Activated CD4-positive, alpha-beta T cell treated with anti-CD3 and anti-CD28 coated beads, Interleukin-2, amount 50 U/mL, for 24 hours (primary cell): ENCODE results near the gene ADAM8.
"Not testable (repeated sequence)": the region's sequence is repeated elsewhere in the genome, so short reads cannot be mapped to it uniquely, and the experiment has no call there.

ENCODE experiments used
- DNase-seq, 2 donors: peaks; one replicate each; pipeline ENCODE4 v3.0.0-alpha.2; 2020; ENCODE audit warnings: low read depth in 1 of 2, low spot score in 1 of 2

ADAM8 gene

DNA sequence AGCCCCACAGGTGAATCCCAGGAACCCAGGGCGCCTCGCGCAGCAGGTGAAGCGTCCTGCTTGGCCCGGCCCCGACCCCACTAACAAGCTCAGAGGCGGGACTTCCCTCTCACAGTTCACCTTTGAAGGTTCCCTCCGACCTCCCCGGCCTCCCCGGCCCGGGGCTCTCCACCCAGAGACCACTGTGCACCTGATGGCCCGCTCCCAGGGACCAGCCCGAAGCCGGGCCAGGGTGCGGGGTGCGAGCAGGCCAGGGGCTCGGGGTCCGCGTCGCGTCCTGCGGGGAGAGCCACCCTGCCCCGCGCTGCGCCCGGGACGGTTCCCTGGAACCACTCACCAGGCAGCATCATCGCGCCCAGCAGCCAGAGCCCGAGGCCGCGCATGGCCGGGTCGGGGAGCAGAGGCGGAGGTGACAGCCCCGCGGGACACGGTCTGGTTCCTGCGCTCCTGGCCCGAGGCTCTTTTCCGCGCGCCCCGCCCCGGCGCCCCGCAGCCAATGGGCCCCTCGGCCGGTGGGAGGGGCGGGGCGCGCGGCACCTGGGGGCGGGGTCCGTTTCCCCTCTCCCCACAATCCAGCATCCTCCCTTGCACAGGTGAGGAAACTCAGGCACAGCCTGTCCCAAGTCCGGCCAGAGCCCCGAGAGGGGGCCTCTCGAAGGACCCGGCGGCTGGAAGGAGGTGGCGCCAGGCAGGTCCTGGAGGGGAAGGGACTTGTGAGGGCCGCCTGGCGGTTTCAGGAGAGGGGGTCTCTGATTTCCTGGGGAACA is at the start of gene ADAM8:
ADAM8 (minus strand) TSS at position 434 of the 767 bp plus-strand sequence; CDS start at position 383, 51 bp downstream.
- peak in 1 of 2 donors; percentile 31 for DNase-seq

DNA sequence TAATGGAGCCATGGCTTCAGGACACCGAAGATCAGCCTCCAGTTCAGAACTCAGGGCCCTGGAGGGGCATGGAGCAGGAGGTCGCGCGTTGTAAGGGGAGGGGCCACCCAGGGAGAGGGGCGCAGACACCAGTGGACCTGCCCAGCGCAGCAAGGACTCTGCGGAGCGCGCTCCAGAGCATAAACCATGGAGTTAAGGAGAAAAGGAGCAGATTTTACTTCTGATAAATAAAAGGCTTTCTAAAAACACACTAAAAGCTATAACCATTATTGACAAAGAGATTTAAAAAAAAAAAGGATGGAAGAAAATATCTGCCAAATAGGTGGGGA is 49.5 kb upstream of the ADAM8 start:
- no peak for DNase-seq

DNA sequence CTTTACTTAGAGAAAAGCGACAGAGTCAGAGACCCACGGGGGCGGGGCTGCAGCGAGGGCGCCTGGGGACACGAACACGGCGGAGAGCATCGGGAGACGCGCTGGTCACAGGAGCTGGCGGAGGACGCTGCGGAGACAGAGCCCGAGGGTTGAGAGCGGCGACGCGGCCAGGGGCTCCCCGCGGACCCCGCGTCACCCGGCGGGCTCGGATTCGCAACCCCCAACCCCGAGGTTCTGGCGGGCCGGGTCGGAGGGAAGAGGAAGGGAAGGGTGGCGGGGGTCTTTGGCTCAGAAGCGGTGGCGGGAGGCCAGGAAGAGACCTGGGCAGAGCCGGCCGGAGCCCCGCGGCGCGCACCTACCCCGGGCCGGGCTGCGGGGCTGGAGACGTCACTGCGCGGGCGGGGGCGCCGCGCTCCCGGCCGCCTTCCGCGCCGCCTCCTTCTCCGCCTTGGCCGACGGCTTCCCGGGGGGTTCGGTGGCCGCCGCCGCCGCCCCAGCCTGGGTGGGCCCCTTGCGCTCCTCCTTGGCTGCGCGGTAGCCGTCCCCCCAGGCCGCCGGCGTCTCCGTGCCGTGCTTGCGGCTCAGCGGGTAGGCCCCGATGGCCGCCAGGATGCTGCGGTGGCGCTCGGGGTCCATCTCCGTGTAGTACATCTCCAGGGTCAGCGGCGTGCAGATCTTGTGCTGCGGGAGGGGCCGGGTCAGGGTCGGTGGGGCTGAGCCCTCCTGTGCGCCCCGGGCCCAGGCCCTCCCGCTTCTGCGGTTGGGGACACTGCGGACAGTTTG is 49.0 kb upstream of the ADAM8 start:
- DNase-seq, result no peak

DNA sequence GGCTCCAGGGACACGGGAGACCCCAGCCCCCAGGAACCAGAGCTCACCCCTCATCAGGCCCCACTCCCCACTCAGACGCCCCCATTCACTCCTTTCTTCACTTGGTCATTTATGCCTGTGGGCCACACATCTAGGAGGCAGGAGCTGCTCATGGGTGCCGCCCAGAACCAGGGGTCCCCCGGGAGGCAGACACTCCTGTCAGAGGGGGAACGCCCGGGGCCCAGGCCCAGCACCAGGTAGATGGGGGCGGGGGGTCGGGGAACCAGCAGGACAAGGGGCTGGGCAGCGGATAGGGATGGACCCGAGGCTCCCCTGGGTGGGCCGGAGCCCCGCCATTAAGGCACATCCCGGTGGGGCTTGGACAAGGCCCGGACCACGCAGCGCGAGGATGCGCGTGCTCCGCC is 48.2 kb upstream of the ADAM8 start:
- no peak for DNase-seq

DNA sequence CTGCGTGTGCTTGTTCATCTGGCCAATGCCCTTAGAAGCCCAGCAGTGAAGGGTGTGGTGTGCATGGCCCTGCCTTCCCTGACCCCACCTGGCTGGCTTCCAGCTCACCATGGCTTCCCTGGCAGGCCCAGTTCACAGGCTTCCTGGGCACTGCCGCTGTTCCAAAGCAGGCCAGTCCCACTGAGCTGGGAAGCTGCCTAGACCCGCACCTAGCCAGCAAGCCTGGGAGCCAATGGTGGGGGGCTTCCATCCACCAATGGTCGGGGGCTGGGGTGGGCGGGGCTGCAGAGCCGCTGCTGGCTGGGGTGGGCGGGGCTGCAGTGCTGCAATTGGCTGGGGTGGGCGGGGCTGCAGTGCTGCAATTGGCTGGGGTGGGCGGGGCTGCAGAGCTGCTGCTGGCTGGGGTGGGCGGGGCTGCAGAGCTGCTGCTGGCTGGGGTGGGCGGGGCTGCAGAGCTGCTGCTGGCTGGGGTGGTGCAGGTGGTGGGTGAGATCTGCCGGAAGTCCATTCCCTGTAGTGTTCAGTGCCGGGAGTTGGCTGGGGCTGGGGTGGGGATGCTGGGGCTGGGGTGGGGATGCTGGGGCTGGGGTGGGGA is 47.6 kb upstream of the ADAM8 start:
- peak in 1 of 2 donors; percentile 40 for DNase-seq

DNA sequence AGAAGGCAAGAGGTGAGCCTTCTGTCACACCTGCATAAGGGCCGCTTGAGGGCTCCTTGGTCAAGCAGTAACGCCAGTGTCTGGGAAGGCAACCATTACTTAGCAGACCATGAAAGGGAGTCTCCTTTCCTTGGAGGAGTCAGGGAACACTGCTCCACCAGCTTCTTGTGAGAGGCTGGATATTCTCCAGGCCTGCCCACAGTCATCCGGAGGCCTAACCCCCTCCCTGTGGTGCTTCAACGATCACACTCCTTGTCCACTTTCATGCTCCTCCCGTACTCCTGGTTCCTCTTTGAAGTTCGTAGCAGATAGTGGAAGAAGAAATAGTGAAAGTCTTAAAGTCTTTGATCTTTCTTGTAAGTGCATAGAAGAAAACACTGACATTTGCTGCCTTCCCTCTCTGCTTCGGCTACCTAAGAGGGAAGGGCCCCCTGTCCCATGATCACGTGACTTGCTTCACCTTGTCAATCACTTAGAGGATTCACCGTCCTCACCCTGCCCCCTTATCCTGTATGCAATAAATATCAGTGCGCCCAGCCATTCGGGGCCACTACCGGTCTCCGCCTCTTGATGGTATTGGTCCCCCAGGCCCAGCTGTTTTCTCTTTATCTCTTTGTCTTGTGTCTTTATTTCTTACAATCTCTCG is 45.5 kb upstream of the ADAM8 start:
- not testable (repeated sequence) for DNase-seq

DNA sequence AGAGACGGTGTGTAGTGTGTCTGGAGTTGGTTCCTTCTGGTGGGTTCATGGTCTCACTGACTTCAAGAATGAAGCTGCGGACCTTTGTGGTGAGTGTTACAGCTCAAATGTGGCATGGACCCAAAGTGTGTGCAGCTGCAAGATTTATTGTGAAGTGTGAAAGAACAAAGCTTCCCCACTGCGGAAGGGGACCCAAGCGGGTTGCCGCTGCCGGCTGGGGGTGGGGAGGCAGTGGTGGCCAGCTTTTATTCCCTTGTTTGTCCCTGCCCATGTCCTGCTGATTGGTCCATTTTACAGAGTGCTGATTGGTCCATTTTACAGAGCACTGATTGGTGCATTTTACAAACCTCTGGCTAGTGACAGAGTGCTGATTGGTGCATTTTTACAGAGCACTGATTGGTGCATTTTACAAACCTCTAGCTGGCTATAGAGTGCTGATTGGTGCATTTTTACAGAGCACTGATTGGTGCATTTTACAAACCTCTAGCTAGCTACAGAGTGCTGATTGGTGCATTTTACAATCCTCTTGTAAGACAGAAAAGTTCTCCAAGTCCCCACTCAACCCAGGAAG is 44.3 kb upstream of the ADAM8 start:
- DNase-seq, result not testable (repeated sequence)

DNA sequence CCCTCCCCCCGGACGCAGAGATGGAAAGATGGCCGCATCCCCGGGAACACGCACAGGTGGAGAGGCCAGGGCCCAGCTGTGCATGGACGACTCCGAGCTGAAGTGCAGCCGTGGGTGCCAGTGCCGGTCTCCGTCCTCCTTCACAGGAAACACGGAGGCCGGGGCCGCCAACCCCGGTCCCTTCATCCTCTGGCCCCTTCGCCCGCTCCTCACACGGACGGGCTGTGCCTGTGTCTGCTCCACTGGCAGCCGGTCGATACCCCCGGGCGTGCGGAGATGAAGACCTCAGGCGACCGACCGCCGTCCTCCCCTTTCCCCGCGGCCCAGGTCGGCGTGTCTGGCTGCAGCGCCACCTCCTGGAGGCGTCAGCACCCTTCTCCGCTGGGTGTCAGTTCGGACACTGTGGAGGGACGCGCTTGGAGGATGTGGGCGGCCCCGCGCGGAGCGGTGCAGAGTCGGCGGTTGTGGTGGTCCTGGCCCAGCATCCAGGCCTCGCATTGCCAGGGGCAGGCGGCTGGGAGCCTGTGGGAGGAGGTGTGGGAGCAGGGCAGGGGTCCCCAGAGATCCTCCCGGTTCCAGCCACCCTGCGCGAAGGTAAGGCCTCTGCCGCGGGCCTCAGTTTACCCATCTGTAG is 41.9 kb upstream of the ADAM8 start:
- peak in 1 of 2 donors; percentile 47 for DNase-seq

DNA sequence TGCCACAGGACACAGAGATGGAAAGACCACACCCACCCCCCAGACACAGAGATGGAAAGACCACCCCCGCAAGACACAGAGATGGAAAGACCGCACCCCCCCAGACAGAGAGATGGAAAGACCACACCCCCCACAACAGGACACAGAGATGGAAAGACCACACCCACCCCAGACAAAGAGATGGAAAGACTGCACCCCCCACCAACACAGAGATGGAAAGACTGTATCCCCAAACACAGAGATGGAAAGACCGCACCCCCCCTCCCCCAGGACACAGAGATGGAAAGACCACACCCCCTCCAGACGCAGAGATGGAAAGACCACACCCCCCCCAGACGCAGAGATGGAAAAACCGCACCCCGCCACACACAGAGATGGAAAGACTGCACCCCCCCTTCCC is 40.1 kb upstream of the ADAM8 start:
- DNase-seq, result no peak

DNA sequence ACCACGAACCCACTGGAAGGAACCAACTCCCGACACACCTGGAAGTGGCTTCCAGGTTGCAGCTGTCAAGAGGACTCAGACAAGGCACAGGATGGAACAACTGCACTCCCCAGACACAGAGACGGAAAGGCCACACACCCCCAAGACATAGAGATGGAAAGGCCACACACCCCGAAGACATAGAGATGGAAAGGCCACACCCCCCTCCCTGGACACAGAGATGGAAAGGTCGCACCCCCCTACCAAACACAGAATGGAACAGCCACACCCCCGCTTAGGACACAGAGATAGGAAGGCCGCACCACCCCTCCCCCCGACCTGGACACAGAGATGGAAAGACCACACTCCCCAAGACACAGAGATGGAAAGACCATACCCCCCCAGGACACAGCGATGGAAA is 39.6 kb upstream of the ADAM8 start:
- no peak for DNase-seq

DNA sequence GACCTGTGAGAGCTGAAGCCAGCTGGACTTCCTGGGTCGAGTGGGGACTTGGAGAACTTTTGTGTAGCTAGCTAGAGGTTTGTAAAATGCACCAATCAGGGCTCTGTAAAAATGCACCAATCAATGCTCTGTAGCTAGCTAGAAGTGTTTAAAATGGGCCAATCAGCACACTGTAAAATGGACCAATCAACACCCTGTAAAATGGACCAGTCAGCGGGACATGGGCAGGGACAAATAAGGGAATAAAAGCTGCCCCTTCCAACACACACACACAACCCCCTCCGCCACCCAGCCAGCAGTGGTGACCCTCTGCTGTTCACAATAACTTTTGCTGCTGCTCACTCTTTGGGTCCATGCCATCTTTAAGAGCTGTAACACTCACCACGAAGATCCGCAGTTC is 39.2 kb upstream of the ADAM8 start:
- no peak for DNase-seq

DNA sequence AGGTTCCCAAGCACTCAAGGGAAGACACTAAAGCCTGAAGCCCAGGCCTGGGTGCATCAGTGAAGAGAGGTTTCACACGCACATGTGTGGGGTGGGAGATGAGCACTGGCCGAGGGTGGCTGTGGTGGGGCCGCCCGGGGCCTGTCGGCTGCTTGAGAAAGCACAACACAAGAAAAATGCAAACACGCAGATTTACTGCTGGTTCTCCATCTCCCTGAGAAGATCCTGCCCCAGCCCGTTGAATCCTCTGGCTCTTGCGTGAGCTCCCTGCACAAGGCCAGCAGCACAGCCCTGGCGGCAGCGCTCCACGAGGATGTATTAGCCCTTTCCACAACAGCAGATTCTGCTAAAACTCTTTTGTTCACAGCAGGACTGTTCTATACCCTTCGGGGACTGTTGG is 38.2 kb upstream of the ADAM8 start:
- DNase-seq, result no peak

DNA sequence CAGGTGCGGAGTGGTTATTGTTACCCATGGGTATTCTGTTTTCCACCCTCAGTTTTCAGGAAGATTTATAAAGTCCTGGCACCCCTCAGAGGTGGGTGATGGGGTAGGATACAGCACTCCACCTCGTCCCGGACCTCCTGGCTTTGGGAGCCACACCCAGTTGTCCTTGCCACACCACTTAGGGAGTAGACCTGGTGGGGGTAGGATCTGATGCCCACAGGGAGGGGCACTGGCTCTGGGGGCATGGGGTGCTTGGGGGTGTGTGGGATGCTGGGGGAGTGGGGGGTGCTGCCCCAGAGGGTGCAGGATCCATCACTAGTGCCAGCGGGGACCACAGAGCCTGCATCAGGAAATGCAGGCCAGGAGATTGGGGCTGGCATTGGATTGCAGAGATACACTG is 36.5 kb upstream of the ADAM8 start:
- no peak for DNase-seq

DNA sequence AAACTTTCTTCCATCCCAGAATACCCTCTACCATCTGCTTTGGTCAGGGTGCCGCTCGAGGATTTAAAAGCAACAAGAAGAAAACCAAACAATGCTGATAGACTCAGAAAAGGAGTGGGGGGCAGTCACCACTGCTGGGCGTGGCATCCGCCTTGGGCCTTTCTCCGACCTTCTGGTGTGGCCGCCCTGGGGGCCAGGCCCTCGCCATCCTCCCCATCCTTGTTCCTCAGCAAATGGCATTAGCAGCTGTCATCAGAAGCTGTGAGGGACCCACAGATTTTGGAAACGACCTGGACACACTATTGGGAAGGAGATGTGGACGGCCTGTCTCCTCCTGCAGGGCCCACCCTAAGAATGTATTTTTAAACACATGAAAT is 36.1 kb upstream of the ADAM8 start:
- no peak for DNase-seq

DNA sequence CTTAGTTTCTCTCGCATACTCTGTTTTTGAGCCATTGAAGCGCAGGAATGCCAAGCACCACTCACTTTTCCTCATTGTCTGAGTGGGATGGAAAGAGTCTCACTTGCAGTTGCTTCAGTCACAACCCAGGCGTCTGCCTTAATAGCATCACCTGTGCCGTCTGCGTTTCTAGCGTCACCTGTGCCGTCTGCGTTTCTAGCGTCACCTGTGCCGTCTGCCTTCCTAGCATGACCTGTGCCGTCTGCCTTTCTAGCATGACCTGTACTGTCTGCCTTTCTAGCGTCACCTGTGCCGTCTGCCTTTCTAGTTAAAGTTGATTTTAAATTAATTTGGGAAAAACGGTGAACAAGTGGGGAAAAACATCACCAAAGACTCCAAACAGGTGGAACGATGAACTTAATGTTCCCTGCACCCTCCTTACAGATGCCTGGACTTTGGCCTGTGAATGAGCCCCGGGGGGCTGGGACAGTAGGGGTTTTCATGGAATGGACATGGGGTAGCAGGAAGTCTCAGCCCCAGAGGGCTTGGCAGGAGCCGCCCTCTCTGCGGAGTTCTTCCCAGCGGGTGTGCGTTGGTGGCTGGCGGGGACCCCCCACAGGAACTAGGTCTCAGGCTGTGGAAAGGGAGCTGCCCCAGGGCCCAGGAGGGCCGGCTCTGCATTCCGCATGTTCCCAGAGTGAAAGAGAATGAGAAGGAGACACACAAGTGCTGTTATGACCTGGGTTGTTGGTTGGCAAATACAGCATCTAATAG is 35.5 kb upstream of the ADAM8 start:
- DNase-seq, result no peak

DNA sequence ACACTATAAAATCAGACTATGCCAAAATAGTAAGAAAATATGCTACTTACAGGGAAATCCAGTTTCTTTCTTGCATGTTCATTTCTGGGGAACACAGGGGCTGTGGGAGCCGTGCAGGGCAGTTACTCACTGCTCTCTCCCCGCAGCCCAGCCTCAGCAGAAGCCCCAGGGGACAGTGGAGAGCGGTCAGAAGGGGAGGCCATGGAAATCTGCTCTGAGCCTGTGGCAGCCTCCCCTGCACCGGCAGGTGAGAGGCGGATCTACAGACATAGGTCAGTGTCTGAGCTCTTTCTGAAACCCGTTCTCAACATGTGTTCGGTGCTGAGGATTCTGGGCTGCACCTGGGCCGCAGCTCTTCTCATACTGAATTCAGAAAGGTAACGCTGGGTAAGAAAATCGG is 34.9 kb upstream of the ADAM8 start:
- DNase-seq, result no peak

DNA sequence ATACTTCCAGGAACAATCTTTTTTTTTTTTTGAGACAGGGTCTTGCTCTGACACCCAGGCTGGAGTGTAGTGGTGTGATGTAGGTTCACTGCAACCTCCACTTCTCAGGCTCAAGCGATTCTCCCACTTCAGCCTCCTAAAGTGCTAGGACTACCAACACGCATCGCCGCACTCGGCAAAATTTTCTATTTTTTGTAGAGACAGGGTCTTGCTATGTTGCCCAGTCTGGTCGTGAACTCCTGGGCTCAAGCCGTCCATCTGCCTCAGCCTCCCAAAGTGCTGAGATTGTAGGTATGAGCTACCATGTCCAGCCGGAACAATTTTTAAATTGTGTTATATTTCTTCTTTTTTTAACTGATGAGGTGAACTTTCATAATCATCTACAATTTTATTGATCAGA is 34.1 kb upstream of the ADAM8 start:
- no peak for DNase-seq

DNA sequence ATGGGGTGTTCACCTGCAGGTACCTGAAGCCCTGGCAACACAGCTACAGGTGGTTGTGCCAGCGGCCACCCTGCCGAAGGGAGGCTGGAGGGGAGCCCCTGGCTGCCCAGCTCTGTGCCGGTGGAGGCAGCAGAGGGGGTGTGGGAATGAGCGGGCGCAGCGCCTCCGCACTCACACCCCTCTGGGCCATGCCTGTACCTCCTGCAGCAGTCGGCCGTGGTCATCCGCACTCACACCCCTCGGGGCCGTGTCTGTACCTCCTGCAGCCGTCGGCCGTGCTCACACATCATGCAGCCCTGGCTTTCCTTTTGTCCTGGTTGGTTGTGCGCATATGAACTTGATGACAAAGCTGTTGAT is 33.7 kb upstream of the ADAM8 start:
- DNase-seq, result no peak

DNA sequence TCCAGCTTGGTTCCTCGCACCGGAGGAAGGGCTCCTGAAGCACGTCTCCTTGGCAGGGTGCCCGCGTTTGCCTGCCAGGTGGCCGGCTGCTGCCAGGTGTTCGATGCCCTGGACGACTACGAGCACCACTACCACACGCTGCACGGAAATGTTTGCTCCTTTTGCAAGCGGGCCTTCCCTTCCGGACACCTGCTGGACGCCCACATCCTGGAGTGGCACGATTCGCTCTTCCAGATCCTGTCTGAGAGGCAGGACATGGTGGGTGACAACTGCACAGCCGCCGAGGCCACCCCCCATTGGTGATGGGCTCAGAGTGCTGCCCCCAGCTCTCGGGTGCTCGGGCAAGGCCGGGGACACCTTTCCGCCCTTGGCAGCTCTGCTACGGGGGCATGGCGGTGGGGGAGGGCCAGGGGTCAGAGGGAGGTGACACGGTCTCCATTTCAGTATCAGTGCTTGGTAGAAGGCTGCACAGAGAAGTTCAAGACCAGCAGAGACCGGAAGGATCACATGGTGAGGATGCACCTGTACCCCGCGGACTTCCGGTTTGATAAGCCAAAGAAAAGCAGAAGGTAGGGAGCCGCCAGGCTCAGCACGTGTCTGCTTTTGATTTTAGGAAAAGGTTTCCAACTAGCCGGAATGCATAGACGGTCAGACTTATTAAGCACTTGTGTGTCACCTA is 33.2 kb upstream of the ADAM8 start:
- DNase-seq, result no peak
